K562 (cell line): Measurements from ENCODE around the gene RNF113B. TPM values are rescaled to one million over a fixed set of nuclear protein-coding genes. Genes with fewer than 3 reads are reported as not detected.

ENCODE experiments used
- ATAC-seq: fragments of 200-7000 bp; cut with Tn5 transposase; 3 replicates; pipeline ENCODE4 v1.9.1; 2020; ENCODE audit warnings: moderate library complexity
- BruUV-seq: library from RNA; stranded (reverse); fragments of 400-500 nt; replicated peaks from 2 replicates; lab custom pipeline; 2021; lab: Mats Ljungman, UMichigan
- CTCF ChIA-PET: fragments of 300-600 bp; formaldehyde crosslinking; extraction: SDS; loops from one replicate; lab custom pipeline; 2021; ENCODE audit warnings: low intra/inter-chr PET ratio; lab: Yijun Ruan, JAX
- POLR2A ChIA-PET: fragments of 300-600, 350-650 bp; sonication (Branson Sonifier 250); formaldehyde crosslinking; extraction: SDS; loops from one replicate; lab custom pipeline; 2021; ENCODE audit warnings: antibody characterized with exemption, inconsistent platforms; lab: Yijun Ruan, JAX
- DNase-seq, 4 experiments: peaks; one replicate each; pipeline versions ENCODE4 v3.0.0 to v3.0.0-alpha.2; 2011 to 2018; ENCODE audit warnings: low spot score in 3 of 4, mixed read lengths in 3 of 4; ENCODE audit errors: extremely low read depth in 1 of 4
- FAIRE-seq: peaks from 2 replicates; lab custom pipeline; 2011; peaks lifted over from hg19 to GRCh38; lab: Jason Lieb, UNC
- H2AFZ ChIP-seq: 2 replicates; pipeline ENCODE4 v1.6.0; 2011; ENCODE audit warnings: low read depth, low read length, control low read depth, inconsistent platforms
- H3K27ac ChIP-seq: fragments of 200-600 bp; 3 replicates; pipeline ENCODE4 v1.8.0; 2011; ENCODE audit warnings: low read depth, mild to moderate bottlenecking, control low read depth, inconsistent platforms, low read length, moderate library complexity, mixed read lengths; ENCODE audit errors: extremely low read depth
- H3K27me3 ChIP-seq, 2 experiments: fragments of 300-600 bp in 1 of 2; 2 replicates in 1 of 2; 3 replicates in 1 of 2; pipeline versions ENCODE4 v1.6.0 to v1.8.0; 2011; ENCODE audit warnings: inconsistent platforms in 2 of 2, low read length in 2 of 2, mild to moderate bottlenecking in 1 of 2, mixed read lengths in 1 of 2, moderate library complexity in 1 of 2; ENCODE audit not compliant: control insufficient read depth in 2 of 2, insufficient read depth in 2 of 2
- H3K36me3 ChIP-seq: fragments of 300-600 bp; 3 replicates; pipeline ENCODE4 v1.8.0; 2011; ENCODE audit warnings: mild to moderate bottlenecking, low read length, inconsistent platforms; ENCODE audit not compliant: control insufficient read depth, insufficient read depth
- H3K4me1 ChIP-seq, 2 experiments: fragments of 200-600 bp in 1 of 2; replicated peaks in 1 of 2; 2 replicates in 1 of 2; 3 replicates in 1 of 2; pipeline versions ENCODE4 v1.5.1 to v1.8.0; 2011; ENCODE audit warnings: inconsistent platforms in 2 of 2, low read length in 2 of 2, mild to moderate bottlenecking in 1 of 2, mixed read lengths in 1 of 2, moderate library complexity in 1 of 2; ENCODE audit not compliant: control insufficient read depth in 2 of 2, insufficient read depth in 2 of 2
- H3K4me2 ChIP-seq: 2 replicates; pipeline ENCODE4 v1.6.1; 2011; ENCODE audit warnings: low read length, control low read depth, inconsistent platforms, mixed read lengths; ENCODE audit not compliant: insufficient read depth
- H3K4me3 ChIP-seq: fragments of 200-600 bp; sonication (generic), shearing (Covaris generic); 2 replicates; pipeline ENCODE4 v1.5.1; 2016; ENCODE audit warnings: control low read depth, inconsistent platforms
- H3K79me2 ChIP-seq: fragments of 200-600 bp; 3 replicates; pipeline ENCODE4 v1.8.0; 2011; ENCODE audit warnings: low read length, inconsistent platforms; ENCODE audit not compliant: control insufficient read depth, insufficient read depth
- H3K9ac ChIP-seq, 2 experiments: 2 replicates each; pipeline versions ENCODE4 v1.6.0 to v1.6.1; 2011; ENCODE audit warnings: low read depth in 2 of 2, low read length in 2 of 2, control low read depth in 1 of 2, inconsistent platforms in 1 of 2, mild to moderate bottlenecking in 1 of 2, mixed read lengths in 1 of 2; ENCODE audit not compliant: insufficient read depth in 1 of 2
- H3K9me1 ChIP-seq: one replicate; pipeline ENCODE4 v1.6.0; 2011; ENCODE audit warnings: inconsistent platforms, mild to moderate bottlenecking, low read length, moderate library complexity; ENCODE audit not compliant: control insufficient read depth, insufficient read depth
- H3K9me3 ChIP-seq: replicated peaks from 2 replicates; pipeline ENCODE4 v1.5.1; 2011; ENCODE audit warnings: low read depth, low read length, inconsistent platforms; ENCODE audit not compliant: control insufficient read depth, insufficient read depth
- H4K20me1 ChIP-seq: replicated peaks from 2 replicates; pipeline ENCODE4 v1.6.1; 2011; ENCODE audit warnings: low read length, inconsistent platforms, mixed read lengths; ENCODE audit not compliant: control insufficient read depth, insufficient read depth
- DACH1 ChIP-seq: fragments of 450-650 bp; IDR thresholded peaks from 2 replicates; pipeline ENCODE4 v1.6.1; 2018; ENCODE audit not compliant: partially characterized antibody
- DNMT1 ChIP-seq: fragments of 450-650 bp; IDR thresholded peaks from 2 replicates; pipeline ENCODE4 v1.6.1; 2016; ENCODE audit warnings: antibody characterized with exemption, mild to moderate bottlenecking
- FOXA1 ChIP-seq: fragments of 450-650 bp; IDR thresholded peaks from 2 replicates; pipeline ENCODE4 v1.6.1; 2016; ENCODE audit warnings: mild to moderate bottlenecking, borderline replicate concordance
- HDAC8 ChIP-seq: fragments of 450-650 bp; IDR thresholded peaks from 2 replicates; pipeline ENCODE4 v1.6.1; 2016; ENCODE audit warnings: mild to moderate bottlenecking, missing genetic modification characterization, moderate library complexity, missing compliant biosample characterization
- KLF6 ChIP-seq: fragments of 250-450 bp; sonication (Bioruptor Pico); IDR thresholded peaks from 2 replicates; pipeline ENCODE4 v1.4.0; 2020; ENCODE audit warnings: mild to moderate bottlenecking, moderate library complexity, borderline replicate concordance
- MEF2D ChIP-seq: conservative IDR thresholded peaks from 2 replicates; pipeline ENCODE4 v1.6.1; 2016; ENCODE audit warnings: low read depth, missing genetic modification characterization, missing compliant biosample characterization
- NFE2L1 ChIP-seq: fragments of 450-650 bp; IDR thresholded peaks from 2 replicates; pipeline ENCODE4 v1.6.1; 2016; ENCODE audit warnings: missing genetic modification characterization, low read depth, mild to moderate bottlenecking, missing compliant biosample characterization, moderate library complexity, borderline replicate concordance
- NRF1 ChIP-seq, 2 experiments: fragments of 450-650 bp; IDR thresholded peaks in 1 of 2; conservative IDR thresholded peaks in 1 of 2; 2 replicates each; pipeline ENCODE4 v1.6.1; 2014; ENCODE audit warnings: mild to moderate bottlenecking in 2 of 2
- SMC3 ChIP-seq: conservative IDR thresholded peaks from 2 replicates; pipeline ENCODE4 v1.6.1; 2011; ENCODE audit warnings: low read depth, low read length, improper control_type of control experiment; ENCODE audit not compliant: insufficient read depth
- ZNF253 ChIP-seq: fragments of 250-450 bp; sonication (Bioruptor Pico); conservative IDR thresholded peaks from 2 replicates; pipeline ENCODE4 v1.6.1; 2021; ENCODE audit warnings: mild to moderate bottlenecking
- ZNF436 ChIP-seq: fragments of 250-450, 450-650 bp; sonication (Bioruptor Pico); formaldehyde crosslinking; IDR thresholded peaks from 2 replicates; pipeline ENCODE4 v1.7.0; 2020; ENCODE audit warnings: mild to moderate bottlenecking
- WGBS: fragments of 100-300 bp; shearing (Covaris generic); methylation state at CpG from one replicate; pipeline ENCODE4 v1.1.6; 2016; ENCODE audit warnings: low coverage, mixed read lengths; ENCODE audit not compliant: insufficient coverage; ENCODE audit errors: missing lambda C conversion rate; 5-methylcytosine and 5-hydroxymethylcytosine counted together
- in situ Hi-C: fragments of 300-500 bp; cut with MboI; formaldehyde crosslinking; loops from 4 replicates; pipeline ENCODE4 v1.15.0; 2018; ENCODE audit warnings: inconsistent platforms, mixed read lengths
- intact Hi-C: fragments of 100-400 bp; cut with micrococcal nuclease; formaldehyde crosslinking; loops from 2 replicates; pipeline ENCODE4 v1.14.2; 2022
- polyA plus RNA-seq, 8 experiments: library from polyadenylated mRNA; depleted of rRNA in 4 of 8; stranded (reverse) in 5 of 8; unstranded in 3 of 8; fragments of >200 nt; fragmentation: Nextera tagmentation in 2 of 8; fragmentation: Illumina TruSeq in 1 of 8; extraction: Ambion mirVana in 2 of 8; extraction: Trizol in 1 of 8; gene quantifications; 2 replicates each; pipeline versions ENCODE4 v1.2.1 to v1.2.3, GENCODE V29; 2011 to 2014; ENCODE audit warnings: inconsistent platforms in 1 of 8, missing spikeins in 1 of 8
- total RNA-seq, 7 experiments: library from RNA; depleted of rRNA in 6 of 7; stranded (reverse); fragments of >200 nt in 6 of 7; fragmentation: Illumina TruSeq in 2 of 7; extraction: Trizol in 2 of 7; gene quantifications; 2 replicates each; pipeline versions ENCODE4 v1.2.1 to v1.2.3, GENCODE V29; 2011 to 2021; ENCODE audit warnings: low replicate concordance in 1 of 7
- TF ChIP-seq, protein P1 (sequence below), 2 experiments: IDR thresholded peaks; 2 replicates each; pipeline ENCODE4 v1.6.1; 2011; ENCODE audit warnings: borderline replicate concordance in 1 of 2, control low read depth in 1 of 2, low read depth in 1 of 2, low read length in 1 of 2, mild to moderate bottlenecking in 1 of 2, mixed read lengths in 1 of 2, moderate library complexity in 1 of 2; ENCODE audit not compliant: insufficient read depth in 1 of 2, insufficient read length in 1 of 2, poor library complexity in 1 of 2, severe bottlenecking in 1 of 2; ENCODE audit errors: extremely low read depth in 1 of 2
- TF ChIP-seq, protein P2 (sequence below): IDR thresholded peaks from 2 replicates; pipeline ENCODE4 v1.6.1; 2011; ENCODE audit warnings: borderline replicate concordance, low read depth, mild to moderate bottlenecking, moderate library complexity, low read length; ENCODE audit not compliant: insufficient read depth, poor library complexity, severe bottlenecking
- TF ChIP-seq, protein P3 (sequence below): fragments of 250-450 bp; sonication (Bioruptor Pico); IDR thresholded peaks from 2 replicates; pipeline ENCODE4 v1.9.0; 2021; ENCODE audit warnings: mild to moderate bottlenecking, inconsistent platforms
- TF ChIP-seq, protein P4 (sequence below), 3 experiments: fragments of 200-800 bp in 1 of 3; sonication (Bioruptor generic) in 1 of 3; sonication (generic) in 1 of 3; formaldehyde crosslinking in 1 of 3; IDR thresholded peaks; 2 replicates each; pipeline versions ENCODE4 v1.6.1 to v1.8.0; 2016 to 2022; ENCODE audit warnings: mild to moderate bottlenecking in 2 of 3, missing compliant biosample characterization in 2 of 3, missing genetic modification characterization in 2 of 3, missing genetic modification reagents in 1 of 3

RNF113B gene
- total and polyA plus RNA-seq, 9 of the 15 experiments (the other 6 are each of a cell fraction or from before 2014, with no cell fraction given), result 0.09 TPM; not detected in 8

GRCh38 chr13:98147521-98147920 lies 29.5 kb downstream of the RNF113B start:
- intact Hi-C loops (no loop called here), in situ Hi-C loops (no loop called here)
- ChIA-PET CTCF (no interaction called here), POLR2A (no interaction called here)
- ATAC-seq (no peak), DNase-seq (no peak), FAIRE-seq (no peak)
- Histone ChIP-seq H3K27ac (no peak overlapping the region), H3K27me3 (peaks cover 2 to 29% of the 10 kb centered on the region in 2 experiments; a peak in 3 of 5 replicates), H3K4me2 (no peak overlapping the region), H3K9me1 (no peaks in the 10 kb centered on the region), H4K20me1 (no peaks in the 10 kb centered on the region), H2AFZ (no peak overlapping the region), H3K9ac (no peak overlapping the region), H3K4me3 (no peak overlapping the region), H3K4me1 (peaks cover 0 to 13% of the 10 kb centered on the region in 2 experiments; a peak in 1 of 5 replicates), H3K36me3 (no peaks in the 10 kb centered on the region), H3K9me3 (no peaks in the 10 kb centered on the region), H3K79me2 (no peaks in the 10 kb centered on the region)
- BruUV-seq, result no TSS peak
- WGBS, result 5% methylated on average over 5 of the region's 5 CpGs
- TF ChIP-seq ZNF253 (CRISPR knock-in tag) (no peak), DNMT1 (no peak), NRF1 (conservative IDR thresholded peaks at IDR 0.05 in 1 of 2, IDR thresholded peaks at IDR 0.05 in 1 of 2) (no peak), MEF2D (no peak), SMC3 (no peak), KLF6 (CRISPR knock-in tag) (no peak), NFE2L1 (tag) (no peak), ZNF436 (CRISPR knock-in tag) (no peak), FOXA1 (no peak), HDAC8 (tag) (no peak), DACH1 (no peak)
- TF ChIP-seq, protein P1, sequence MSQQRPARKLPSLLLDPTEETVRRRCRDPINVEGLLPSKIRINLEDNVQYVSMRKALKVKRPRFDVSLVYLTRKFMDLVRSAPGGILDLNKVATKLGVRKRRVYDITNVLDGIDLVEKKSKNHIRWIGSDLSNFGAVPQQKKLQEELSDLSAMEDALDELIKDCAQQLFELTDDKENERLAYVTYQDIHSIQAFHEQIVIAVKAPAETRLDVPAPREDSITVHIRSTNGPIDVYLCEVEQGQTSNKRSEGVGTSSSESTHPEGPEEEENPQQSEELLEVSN (IDR thresholded peaks at IDR 0.05; ENCODE audit: borderline replicate concordance in 1 of 2, extremely low read depth in 1 of 2, insufficient read depth in 1 of 2, insufficient read length in 1 of 2, low read depth in 1 of 2, low read length in 1 of 2, poor library complexity in 1 of 2, severe bottlenecking in 1 of 2), result no peak
- TF ChIP-seq, protein P2, sequence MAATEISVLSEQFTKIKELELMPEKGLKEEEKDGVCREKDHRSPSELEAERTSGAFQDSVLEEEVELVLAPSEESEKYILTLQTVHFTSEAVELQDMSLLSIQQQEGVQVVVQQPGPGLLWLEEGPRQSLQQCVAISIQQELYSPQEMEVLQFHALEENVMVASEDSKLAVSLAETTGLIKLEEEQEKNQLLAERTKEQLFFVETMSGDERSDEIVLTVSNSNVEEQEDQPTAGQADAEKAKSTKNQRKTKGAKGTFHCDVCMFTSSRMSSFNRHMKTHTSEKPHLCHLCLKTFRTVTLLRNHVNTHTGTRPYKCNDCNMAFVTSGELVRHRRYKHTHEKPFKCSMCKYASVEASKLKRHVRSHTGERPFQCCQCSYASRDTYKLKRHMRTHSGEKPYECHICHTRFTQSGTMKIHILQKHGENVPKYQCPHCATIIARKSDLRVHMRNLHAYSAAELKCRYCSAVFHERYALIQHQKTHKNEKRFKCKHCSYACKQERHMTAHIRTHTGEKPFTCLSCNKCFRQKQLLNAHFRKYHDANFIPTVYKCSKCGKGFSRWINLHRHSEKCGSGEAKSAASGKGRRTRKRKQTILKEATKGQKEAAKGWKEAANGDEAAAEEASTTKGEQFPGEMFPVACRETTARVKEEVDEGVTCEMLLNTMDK, result no peak
- TF ChIP-seq, protein P3, sequence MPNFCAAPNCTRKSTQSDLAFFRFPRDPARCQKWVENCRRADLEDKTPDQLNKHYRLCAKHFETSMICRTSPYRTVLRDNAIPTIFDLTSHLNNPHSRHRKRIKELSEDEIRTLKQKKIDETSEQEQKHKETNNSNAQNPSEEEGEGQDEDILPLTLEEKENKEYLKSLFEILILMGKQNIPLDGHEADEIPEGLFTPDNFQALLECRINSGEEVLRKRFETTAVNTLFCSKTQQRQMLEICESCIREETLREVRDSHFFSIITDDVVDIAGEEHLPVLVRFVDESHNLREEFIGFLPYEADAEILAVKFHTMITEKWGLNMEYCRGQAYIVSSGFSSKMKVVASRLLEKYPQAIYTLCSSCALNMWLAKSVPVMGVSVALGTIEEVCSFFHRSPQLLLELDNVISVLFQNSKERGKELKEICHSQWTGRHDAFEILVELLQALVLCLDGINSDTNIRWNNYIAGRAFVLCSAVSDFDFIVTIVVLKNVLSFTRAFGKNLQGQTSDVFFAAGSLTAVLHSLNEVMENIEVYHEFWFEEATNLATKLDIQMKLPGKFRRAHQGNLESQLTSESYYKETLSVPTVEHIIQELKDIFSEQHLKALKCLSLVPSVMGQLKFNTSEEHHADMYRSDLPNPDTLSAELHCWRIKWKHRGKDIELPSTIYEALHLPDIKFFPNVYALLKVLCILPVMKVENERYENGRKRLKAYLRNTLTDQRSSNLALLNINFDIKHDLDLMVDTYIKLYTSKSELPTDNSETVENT (CRISPR knock-in tag), result no peak
- TF ChIP-seq, protein P4, sequence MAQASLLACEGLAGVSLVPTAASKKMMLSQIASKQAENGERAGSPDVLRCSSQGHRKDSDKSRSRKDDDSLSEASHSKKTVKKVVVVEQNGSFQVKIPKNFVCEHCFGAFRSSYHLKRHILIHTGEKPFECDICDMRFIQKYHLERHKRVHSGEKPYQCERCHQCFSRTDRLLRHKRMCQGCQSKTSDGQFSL (CRISPR knock-in tag; IDR thresholded peaks at IDR 0.05), result no peak
- TF ChIP-seq, protein P4 (tag; IDR thresholded peaks at IDR 0.05), result no peak
